Measurements from ENCODE around the gene CSRP1. TPM values are rescaled to one million over a fixed set of nuclear protein-coding genes. Genes with fewer than 3 reads are reported as not detected.

CSRP1 gene
- total and polyA plus RNA-seq, 9 of the 15 experiments (the other 6 are each of a cell fraction or from before 2014, with no cell fraction given): 6.8 to 39.4 (median 23.7) TPM

- TF ChIP-seq THAP7 (CRISPR knock-in tag; IDR thresholded peaks at IDR 0.05) (no peak), ZBTB9 (CRISPR knock-in tag; IDR thresholded peaks at IDR 0.05) (no peak), ZNF143 (CRISPR knock-in tag; IDR thresholded peaks at IDR 0.05) (no peak), JUNB (CRISPR knock-in tag; conservative IDR thresholded peaks at IDR 0.05) (no peak), FUS (optimal IDR thresholded peaks at IDR 0.05; ENCODE audit: low read depth, low read length) (no peak), CBFA2T2 (conservative IDR thresholded peaks at IDR 0.05) (peak; percentile 30), SMARCA4 (IDR thresholded peaks at IDR 0.05) (peak; percentile 68), SOX6 (IDR thresholded peaks at IDR 0.05) (peak; percentile 94), SMARCE1 (IDR thresholded peaks at IDR 0.05) (peak; percentile 42; the same call in 1 of the 2 replicates), RBFOX2 (IDR thresholded peaks at IDR 0.05; ENCODE audit: low read depth, low read length) (no peak), ZBTB40 (IDR thresholded peaks at IDR 0.05) (no peak), ZBTB40 (CRISPR knock-in tag; IDR thresholded peaks at IDR 0.05) (no peak), KAT8 (IDR thresholded peaks at IDR 0.05; ENCODE audit: low read depth) (no peak), ARID1B (IDR thresholded peaks at IDR 0.05) (peak; percentile 79), CTBP1 (IDR thresholded peaks at IDR 0.05; ENCODE audit: borderline replicate concordance) (peak; percentile 29; the same call in 1 of the 2 replicates), NR4A1 (CRISPR knock-in tag; IDR thresholded peaks at IDR 0.05) (no peak), NR4A1 (tag; IDR thresholded peaks at IDR 0.05) (peak; percentile 69), CBFA2T3 (IDR thresholded peaks at IDR 0.05) (peak; percentile 73), RBM15 (IDR thresholded peaks at IDR 0.05; ENCODE audit: insufficient read depth, low read length) (no peak), OTX1 (CRISPR knock-in tag; IDR thresholded peaks at IDR 0.05) (no peak)
Observed at GRCh38 chr1:201515062-201515750, 8.3 kb upstream of the CSRP1 start (continued).
